Large intestine (tissue), 3 donors: ENCODE measurements around the gene RTN4R. TPM values are rescaled to one million over a fixed set of nuclear protein-coding genes. Genes with fewer than 3 reads are reported as not detected.

Experiments
- DNase-seq, 2 donors: peaks; one replicate each; pipeline versions ENCODE4 v3.0.0 to v3.0.0-alpha.2; 2013
- H3K27ac ChIP-seq: one replicate; pipeline ENCODE4 v1.5.1; 2013; ENCODE audit warnings: low read length
- H3K27me3 ChIP-seq: 2 replicates; pipeline ENCODE4 v1.6.1; 2013; ENCODE audit warnings: low read length; ENCODE audit not compliant: control insufficient read depth, insufficient read depth
- H3K36me3 ChIP-seq: 2 replicates; pipeline ENCODE4 v1.6.1; 2013; ENCODE audit warnings: low read length; ENCODE audit not compliant: control insufficient read depth, insufficient read depth
- H3K4me1 ChIP-seq: one replicate; pipeline ENCODE4 v1.6.1; 2013; ENCODE audit warnings: low read length; ENCODE audit not compliant: control insufficient read depth, insufficient read depth
- H3K4me3 ChIP-seq: one replicate; pipeline ENCODE4 v1.5.1; 2013; ENCODE audit warnings: low read length
- H3K9me3 ChIP-seq: one replicate; pipeline ENCODE4 v1.6.1; 2013; ENCODE audit warnings: mild to moderate bottlenecking, low read depth, low read length, moderate library complexity; ENCODE audit not compliant: control insufficient read depth
- WGBS: methylation state at CpG from one replicate; pipeline ENCODE4 v1.1.5; 2013; ENCODE audit warnings: low lambda C conversion rate; ENCODE audit not compliant: insufficient coverage; 5-methylcytosine and 5-hydroxymethylcytosine counted together
- polyA plus RNA-seq: library from polyadenylated mRNA; unstranded; fragments of 120-200 nt; gene quantifications from one replicate; pipeline ENCODE4 v1.2.1, GENCODE V29; 2013

RTN4R gene
- polyA plus RNA-seq, 1 donor: 7.5 TPM

DNA sequence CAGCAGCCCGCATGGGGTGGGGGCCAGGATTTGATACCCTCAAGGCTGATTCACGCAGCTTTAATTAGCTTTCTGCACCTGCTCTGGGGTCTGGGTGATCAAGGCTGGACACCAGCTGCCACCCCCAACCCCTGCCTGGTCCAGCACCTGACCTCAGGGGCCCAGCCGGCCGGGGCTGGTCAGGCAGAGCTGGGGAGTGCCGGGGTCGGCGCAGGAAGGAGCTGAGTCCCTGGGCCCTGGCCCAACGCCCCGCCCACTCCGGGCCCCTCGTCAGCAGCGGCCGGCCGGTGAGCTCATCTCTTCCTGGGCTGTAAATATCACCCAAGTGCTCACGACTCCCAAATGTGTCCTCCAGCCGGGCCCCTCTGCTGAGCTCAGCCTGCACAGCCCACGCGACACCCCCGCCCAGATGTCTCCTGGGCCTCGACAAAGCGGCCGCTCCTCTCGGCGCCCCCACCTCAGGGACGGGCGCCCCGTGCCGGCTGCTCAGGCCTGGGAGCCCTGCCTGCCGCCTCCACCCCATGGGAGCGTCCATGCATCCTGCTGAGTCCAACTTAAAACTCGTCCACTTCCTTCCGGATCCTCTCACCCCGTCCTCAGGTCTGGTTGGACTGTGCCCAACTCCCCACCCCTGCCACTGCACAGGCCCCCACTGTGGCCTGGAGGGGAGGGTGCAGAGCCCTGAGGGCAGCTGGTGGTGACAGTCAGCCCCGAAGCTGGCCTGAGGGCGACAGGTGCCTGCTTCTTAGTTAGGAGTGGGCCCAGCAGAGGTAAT lies 29.0 kb downstream of the RTN4R start:
- no peaks in the 10 kb centered on the region for H3K27me3 ChIP-seq
- WGBS: no CpG with 5 or more reads among the region's 35 CpGs
- peaks cover 26% of the 10 kb centered on the region for H3K4me1 ChIP-seq
- peak overlapping the region; percentile 56 for H3K27ac ChIP-seq
- H3K9me3 ChIP-seq: peaks cover 12% of the 10 kb centered on the region
- H3K36me3 ChIP-seq: peaks cover 2% of the 10 kb centered on the region
- H3K4me3 ChIP-seq: no peak overlapping the region
- peak; percentile 47 to 52 for DNase-seq

- peak; percentile 58 to 65 for DNase-seq
- H3K27me3 ChIP-seq: no peaks in the 10 kb centered on the region
- peak overlapping the region; percentile 17 for H3K27ac ChIP-seq
- peaks cover 20% of the 10 kb centered on the region for H3K4me1 ChIP-seq
- no peak overlapping the region for H3K4me3 ChIP-seq
- no CpG with 5 or more reads among the region's 6 CpGs for WGBS
- peaks cover 2% of the 10 kb centered on the region for H3K36me3 ChIP-seq
- peaks cover 12% of the 10 kb centered on the region for H3K9me3 ChIP-seq
Observed at GRCh38 chr22:20238536-20238900, 29.6 kb downstream of the RTN4R start.

DNA sequence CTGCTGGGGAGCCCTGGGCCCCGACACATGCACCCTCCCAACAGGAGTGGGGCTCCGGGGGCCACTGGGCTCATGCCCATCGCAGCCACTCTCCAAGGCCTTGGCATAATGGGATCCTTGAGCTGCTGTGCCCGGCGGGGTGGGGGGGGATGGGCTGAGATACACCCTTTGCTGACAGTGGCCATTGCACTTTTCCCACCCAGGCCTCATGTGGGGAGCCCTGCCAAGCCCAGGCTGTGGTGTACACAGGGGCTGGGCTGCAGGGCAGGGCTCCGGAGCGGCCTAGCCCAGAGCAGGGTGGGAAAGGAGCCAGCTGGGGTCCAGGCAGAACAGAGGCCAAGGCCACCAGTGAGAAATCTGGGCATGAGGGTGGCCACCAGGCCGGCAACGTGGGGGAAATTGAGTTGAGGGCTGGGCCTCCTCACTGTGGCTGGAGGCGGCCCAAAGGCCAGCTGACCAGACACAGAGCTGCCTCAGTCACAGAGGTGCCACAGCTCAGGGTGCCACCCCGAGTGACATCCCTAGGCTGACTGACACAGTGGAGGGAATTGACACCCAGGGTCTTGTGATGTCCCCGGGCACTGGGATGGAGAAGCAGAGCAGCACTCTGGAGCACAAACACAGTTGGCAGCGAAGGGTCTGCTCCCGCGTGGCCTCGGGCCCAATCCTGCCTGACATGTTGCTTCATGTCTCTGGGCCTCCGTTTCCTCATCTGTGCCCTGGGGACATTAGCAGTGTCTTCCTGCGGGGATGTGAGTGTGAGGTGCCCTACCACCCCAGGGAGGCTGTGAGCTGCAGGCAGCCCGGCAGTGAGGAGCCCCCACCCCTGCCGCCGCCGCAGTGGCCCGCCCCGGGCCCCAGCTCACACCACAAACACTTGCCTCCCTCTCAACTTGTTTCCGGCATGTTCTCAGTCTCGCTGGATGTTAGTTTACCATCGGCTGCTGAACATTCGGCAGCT lies 30.4 kb downstream of the RTN4R start:
- WGBS: no CpG with 5 or more reads among the region's 28 CpGs
- no peaks in the 10 kb centered on the region for H3K27me3 ChIP-seq
- peaks cover 20% of the 10 kb centered on the region for H3K4me1 ChIP-seq
- H3K27ac ChIP-seq: peak overlapping the region; percentile 17
- H3K36me3 ChIP-seq: peaks cover 2% of the 10 kb centered on the region
- no peak overlapping the region for H3K4me3 ChIP-seq
- no peak for DNase-seq
- peaks cover 10% of the 10 kb centered on the region for H3K9me3 ChIP-seq

- Histone ChIP-seq H3K27me3 (no peaks in the 10 kb centered on the region), H3K36me3 (no peaks in the 10 kb centered on the region), H3K4me3 (no peak overlapping the region), H3K27ac (no peak overlapping the region), H3K4me1 (peaks cover 20% of the 10 kb centered on the region), H3K9me3 (no peaks in the 10 kb centered on the region)
- no CpG with 5 or more reads among the region's 11 CpGs for WGBS
- no peak for DNase-seq
Observed at GRCh38 chr22:20236052-20236717, 31.9 kb downstream of the RTN4R start.

- H3K36me3 ChIP-seq: no peaks in the 10 kb centered on the region
- no peaks in the 10 kb centered on the region for H3K27me3 ChIP-seq
- H3K27ac ChIP-seq: no peak overlapping the region
- DNase-seq: no peak
- H3K4me3 ChIP-seq: no peak overlapping the region
- H3K9me3 ChIP-seq: no peaks in the 10 kb centered on the region
- WGBS: no CpG with 5 or more reads among the region's 24 CpGs
- peaks cover 16% of the 10 kb centered on the region for H3K4me1 ChIP-seq
Observed at GRCh38 chr22:20235389-20235991, 32.6 kb downstream of the RTN4R start.

- DNase-seq: no peak
- H3K27ac ChIP-seq: no peak overlapping the region
- H3K9me3 ChIP-seq: no peaks in the 10 kb centered on the region
- H3K4me1 ChIP-seq: peaks cover 12% of the 10 kb centered on the region
- H3K27me3 ChIP-seq: no peaks in the 10 kb centered on the region
- H3K36me3 ChIP-seq: no peaks in the 10 kb centered on the region
- H3K4me3 ChIP-seq: no peak overlapping the region
- no CpG with 5 or more reads among the region's 23 CpGs for WGBS
Observed at GRCh38 chr22:20234760-20235388, 33.2 kb downstream of the RTN4R start.

- no peak overlapping the region for H3K27ac ChIP-seq
- H3K9me3 ChIP-seq: no peaks in the 10 kb centered on the region
- H3K4me1 ChIP-seq: peaks cover 6% of the 10 kb centered on the region
- H3K4me3 ChIP-seq: no peak overlapping the region
- DNase-seq: no peak
- H3K36me3 ChIP-seq: no peaks in the 10 kb centered on the region
- H3K27me3 ChIP-seq: no peaks in the 10 kb centered on the region
- no CpG with 5 or more reads among the region's 10 CpGs for WGBS
Observed at GRCh38 chr22:20234314-20234682, 33.8 kb downstream of the RTN4R start.

- Histone ChIP-seq H3K4me1 (peaks cover 4% of the 10 kb centered on the region), H3K36me3 (no peaks in the 10 kb centered on the region), H3K9me3 (no peaks in the 10 kb centered on the region), H3K4me3 (no peak overlapping the region), H3K27ac (no peak overlapping the region), H3K27me3 (no peaks in the 10 kb centered on the region)
- no CpG with 5 or more reads among the region's 13 CpGs for WGBS
- DNase-seq: no peak
Observed at GRCh38 chr22:20233351-20234313, 34.5 kb downstream of the RTN4R start.

DNA sequence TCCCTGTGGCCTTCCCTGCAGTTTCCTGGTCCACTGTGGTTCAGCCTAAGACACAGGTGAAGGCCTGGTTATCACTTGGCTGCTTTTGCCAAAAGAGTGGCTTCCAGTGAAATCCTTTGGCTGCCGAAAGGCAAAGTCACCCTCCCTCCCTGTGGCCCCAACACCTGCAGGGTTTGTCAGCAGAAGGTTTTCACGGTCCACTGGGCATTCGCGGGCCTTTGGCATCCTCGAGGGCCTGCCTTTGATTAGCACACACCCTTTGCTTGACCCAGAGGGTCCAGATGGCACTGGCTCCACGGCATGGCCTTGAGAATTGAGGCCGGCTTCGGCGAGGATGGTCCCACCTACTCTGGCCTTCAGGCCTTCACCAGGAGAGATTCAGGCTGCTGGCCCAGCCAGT lies 35.3 kb downstream of the RTN4R start:
- no peak overlapping the region for H3K27ac ChIP-seq
- H3K4me1 ChIP-seq: no peaks in the 10 kb centered on the region
- no peaks in the 10 kb centered on the region for H3K27me3 ChIP-seq
- H3K4me3 ChIP-seq: no peak overlapping the region
- no peaks in the 10 kb centered on the region for H3K36me3 ChIP-seq
- no CpG with 5 or more reads among the region's 9 CpGs for WGBS
- DNase-seq: no peak
- no peaks in the 10 kb centered on the region for H3K9me3 ChIP-seq
